Right lobe of liver (tissue), 6 donors: Measurements from ENCODE around the gene EIF4G1. TPM values are rescaled to one million over a fixed set of nuclear protein-coding genes. Genes with fewer than 3 reads are reported as not detected.

Experiments
- ATAC-seq, 4 donors: fragments of 200-7000 bp; cut with Tn5 transposase; one replicate each; pipeline ENCODE4 v1.9.1; 2020; ENCODE audit warnings: mild to moderate bottlenecking in 4 of 4, moderate library complexity in 4 of 4
- DNase-seq, 3 donors: peaks; one replicate each; pipeline ENCODE4 v3.0.0-alpha.2; 2020
- H3K27ac ChIP-seq, 3 donors: fragments of 200-600 bp; one replicate each; pipeline ENCODE4 v1.8.0; 2022
- H3K27me3 ChIP-seq, 2 donors: fragments of 200-600 bp; one replicate each; pipeline ENCODE4 v1.8.0; 2022
- H3K36me3 ChIP-seq, 4 donors: fragments of 200-600 bp; sonication (generic) in 1 of 4; one replicate each; pipeline versions ENCODE4 v1.5.1 to v1.8.0; 2017 to 2022; ENCODE audit warnings: control low read depth in 1 of 4
- H3K4me1 ChIP-seq, 4 donors: fragments of 200-600 bp; sonication (generic) in 1 of 4; one replicate each; pipeline versions ENCODE4 v1.5.1 to v1.8.0; 2017 to 2022; ENCODE audit warnings: control low read depth in 1 of 4
- H3K4me3 ChIP-seq, 3 donors: fragments of 200-600 bp; one replicate each; pipeline ENCODE4 v1.8.0; 2022
- H3K9me3 ChIP-seq, 4 donors: fragments of 200-600 bp; sonication (generic) in 1 of 4; one replicate each; pipeline versions ENCODE4 v1.5.1 to v1.8.0; 2017 to 2022; ENCODE audit warnings: control low read depth in 1 of 4
- POLR2A ChIP-seq: fragments of 450-650 bp; IDR thresholded peaks from one replicate; pipeline ENCODE4 v1.6.1; 2017; ENCODE audit warnings: antibody characterized with exemption, mild to moderate bottlenecking
- WGBS: methylation state at CpG from one replicate; pipeline ENCODE4 v1.1.6; 2018; ENCODE audit warnings: low coverage, low lambda C conversion rate; ENCODE audit not compliant: insufficient coverage; ENCODE audit errors: missing lambda C conversion rate; 5-methylcytosine and 5-hydroxymethylcytosine counted together
- intact Hi-C, 2 donors: fragments of 100-400 bp; cut with DNase I; formaldehyde crosslinking; loops; one replicate each; pipeline versions ENCODE4 v1.11.2 to v1.14.1; 2022
- total RNA-seq, 6 experiments: library from RNA; depleted of rRNA in 2 of 6; stranded (reverse); fragments of >200 nt in 2 of 6; fragmentation: NEBNext Ultra II Directional in 3 of 6; extraction: Animal tissue kit (Norgen Biotek cat#: 25700) in 3 of 6; gene quantifications; one replicate each; pipeline versions ENCODE4 v1.1.0 to v1.2.4, GENCODE V29; 2016 to 2023
- TF ChIP-seq, protein P1 (sequence below), 4 donors: fragments of 200-600 bp in 3 of 4; fragments of 450-650 bp in 1 of 4; IDR thresholded peaks; one replicate each; pipeline versions ENCODE4 v1.5.1 to v1.8.0; 2016 to 2022; ENCODE audit warnings: antibody characterized with exemption in 4 of 4, mild to moderate bottlenecking in 2 of 4
- donor health status: DM: no; HTN: yes; CAD: no.
- donor health status: DM: no; HTN: no; CAD: no.
- donor health status: DM: no; HTN: no; CAD: no.
- donor health status: DM: no; HTN: yes; CAD: no.
- donor health status: DM: no; HTN: yes; CAD: no.

The EIF4G1 gene
- total RNA-seq, 6 experiments from 2014 or later: 262 to 368 (median 291) TPM

DNA sequence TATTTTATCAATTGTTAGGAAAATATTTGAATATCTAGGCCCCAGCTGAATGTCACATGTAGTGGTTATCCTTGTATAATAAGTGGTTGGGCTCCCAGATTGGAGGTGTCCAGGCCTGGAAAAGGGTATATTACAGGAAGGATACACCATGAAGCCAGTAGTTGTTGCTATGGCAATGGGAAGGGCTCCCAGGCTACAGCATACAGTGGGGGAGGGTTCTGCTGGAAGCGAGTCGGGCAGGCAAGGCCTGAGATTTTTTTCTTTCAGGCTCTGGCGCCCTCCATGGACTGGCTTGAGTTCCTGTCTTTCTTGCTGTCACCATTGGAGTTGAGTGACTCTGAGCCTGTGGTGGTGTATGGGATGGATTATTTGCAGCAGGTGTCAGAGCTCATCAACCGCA is 29.7 kb upstream of the EIF4G1 start:
- TF ChIP-seq POLR2A: no peak
- TF ChIP-seq, protein P1, sequence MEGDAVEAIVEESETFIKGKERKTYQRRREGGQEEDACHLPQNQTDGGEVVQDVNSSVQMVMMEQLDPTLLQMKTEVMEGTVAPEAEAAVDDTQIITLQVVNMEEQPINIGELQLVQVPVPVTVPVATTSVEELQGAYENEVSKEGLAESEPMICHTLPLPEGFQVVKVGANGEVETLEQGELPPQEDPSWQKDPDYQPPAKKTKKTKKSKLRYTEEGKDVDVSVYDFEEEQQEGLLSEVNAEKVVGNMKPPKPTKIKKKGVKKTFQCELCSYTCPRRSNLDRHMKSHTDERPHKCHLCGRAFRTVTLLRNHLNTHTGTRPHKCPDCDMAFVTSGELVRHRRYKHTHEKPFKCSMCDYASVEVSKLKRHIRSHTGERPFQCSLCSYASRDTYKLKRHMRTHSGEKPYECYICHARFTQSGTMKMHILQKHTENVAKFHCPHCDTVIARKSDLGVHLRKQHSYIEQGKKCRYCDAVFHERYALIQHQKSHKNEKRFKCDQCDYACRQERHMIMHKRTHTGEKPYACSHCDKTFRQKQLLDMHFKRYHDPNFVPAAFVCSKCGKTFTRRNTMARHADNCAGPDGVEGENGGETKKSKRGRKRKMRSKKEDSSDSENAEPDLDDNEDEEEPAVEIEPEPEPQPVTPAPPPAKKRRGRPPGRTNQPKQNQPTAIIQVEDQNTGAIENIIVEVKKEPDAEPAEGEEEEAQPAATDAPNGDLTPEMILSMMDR (IDR thresholded peaks at IDR 0.05): peak; percentile 27 to 38 (median 32)
- Histone ChIP-seq H3K27ac (no peak overlapping the region), H3K9me3 (no peaks in the 10 kb centered on the region), H3K27me3 (no peaks in the 10 kb centered on the region), H3K4me1 (no peaks in the 10 kb centered on the region), H3K36me3 (no peaks in the 10 kb centered on the region), H3K4me3 (no peak overlapping the region)
- WGBS: 20% methylated on average over 1 of the region's 4 CpGs
- intact Hi-C loops: loop anchor here in 1 of 2 donors (10.0 kb wide), 1 partner anchor 390 kb away; no protein-coding TSS in a partner anchor
- ATAC-seq (peak; percentile 80 to 95 (median 86)), DNase-seq (peak in 2 of 3 donors; percentile 55 to 64)

DNA sequence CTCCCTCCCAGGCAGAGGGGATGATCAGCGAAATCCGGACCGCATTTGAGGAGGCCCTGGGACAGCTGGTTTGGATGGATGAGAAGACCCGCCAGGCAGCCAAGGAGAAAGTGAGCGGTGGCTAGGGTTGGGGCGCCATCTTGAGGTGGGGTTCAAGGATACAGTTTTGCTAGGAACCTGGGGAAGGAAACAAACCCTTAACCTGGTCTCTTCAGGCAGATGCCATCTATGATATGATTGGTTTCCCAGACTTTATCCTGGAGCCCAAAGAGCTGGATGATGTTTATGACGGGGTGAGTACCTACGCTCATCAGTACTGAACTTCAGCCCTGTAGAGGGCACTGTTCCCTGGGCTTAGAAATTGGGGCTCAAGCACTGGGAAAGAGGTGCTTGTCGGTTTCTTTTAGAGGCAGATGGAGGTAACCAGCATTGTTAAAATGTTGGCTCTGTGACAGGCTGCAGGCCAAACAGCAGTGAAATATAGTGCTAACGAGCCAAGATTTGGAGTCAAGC is 24.9 kb upstream of the EIF4G1 start:
- DNase-seq: peak in 2 of 3 donors; percentile 38 to 66
- peak; percentile 73 to 80 (median 76) for ATAC-seq
- Histone ChIP-seq H3K4me3 (no peak overlapping the region), H3K4me1 (no peaks in the 10 kb centered on the region), H3K27ac (no peak overlapping the region), H3K9me3 (no peaks in the 10 kb centered on the region), H3K27me3 (no peaks in the 10 kb centered on the region), H3K36me3 (no peaks in the 10 kb centered on the region)
- 3% methylated on average over 10 of the region's 10 CpGs for WGBS
- TF ChIP-seq, protein P1 (IDR thresholded peaks at IDR 0.05): peak; percentile 50 to 64 (median 54)
- TF ChIP-seq POLR2A: no peak
- intact Hi-C loops: loop anchor here in 1 of 2 donors (10.0 kb wide), 1 partner anchor 395 kb away; no protein-coding TSS in a partner anchor

DNA sequence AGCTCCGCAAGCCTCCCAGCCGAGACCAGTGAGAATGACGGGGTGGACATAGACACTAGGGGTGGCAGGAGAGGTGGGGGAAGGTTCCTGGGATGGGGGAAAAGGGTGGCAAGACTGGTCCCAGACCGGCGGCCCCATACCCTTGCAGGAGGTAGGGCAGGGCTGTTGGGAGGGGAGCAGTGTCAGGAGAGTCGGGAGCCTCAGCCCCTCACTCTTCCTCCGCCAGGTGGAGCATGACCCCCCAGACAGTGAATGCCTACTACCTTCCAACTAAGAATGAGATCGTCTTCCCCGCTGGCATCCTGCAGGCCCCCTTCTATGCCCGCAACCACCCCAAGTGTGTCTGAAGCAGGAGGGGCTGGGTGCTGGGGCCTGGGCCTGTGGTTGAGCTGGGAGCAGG is 24.1 kb upstream of the EIF4G1 start:
- TF ChIP-seq, protein P1 (IDR thresholded peaks at IDR 0.05): no peak
- no peak for TF ChIP-seq POLR2A
- WGBS: 50% methylated on average over 2 of the region's 10 CpGs
- no peak for DNase-seq
- Histone ChIP-seq H3K4me1 (no peaks in the 10 kb centered on the region), H3K4me3 (no peak overlapping the region), H3K27ac (no peak overlapping the region), H3K36me3 (no peaks in the 10 kb centered on the region), H3K9me3 (no peaks in the 10 kb centered on the region), H3K27me3 (no peaks in the 10 kb centered on the region)
- intact Hi-C loops: loop anchor here in 1 of 2 donors (10.0 kb wide), 1 partner anchor 396 kb away; no protein-coding TSS in a partner anchor
- no peak for ATAC-seq

DNA sequence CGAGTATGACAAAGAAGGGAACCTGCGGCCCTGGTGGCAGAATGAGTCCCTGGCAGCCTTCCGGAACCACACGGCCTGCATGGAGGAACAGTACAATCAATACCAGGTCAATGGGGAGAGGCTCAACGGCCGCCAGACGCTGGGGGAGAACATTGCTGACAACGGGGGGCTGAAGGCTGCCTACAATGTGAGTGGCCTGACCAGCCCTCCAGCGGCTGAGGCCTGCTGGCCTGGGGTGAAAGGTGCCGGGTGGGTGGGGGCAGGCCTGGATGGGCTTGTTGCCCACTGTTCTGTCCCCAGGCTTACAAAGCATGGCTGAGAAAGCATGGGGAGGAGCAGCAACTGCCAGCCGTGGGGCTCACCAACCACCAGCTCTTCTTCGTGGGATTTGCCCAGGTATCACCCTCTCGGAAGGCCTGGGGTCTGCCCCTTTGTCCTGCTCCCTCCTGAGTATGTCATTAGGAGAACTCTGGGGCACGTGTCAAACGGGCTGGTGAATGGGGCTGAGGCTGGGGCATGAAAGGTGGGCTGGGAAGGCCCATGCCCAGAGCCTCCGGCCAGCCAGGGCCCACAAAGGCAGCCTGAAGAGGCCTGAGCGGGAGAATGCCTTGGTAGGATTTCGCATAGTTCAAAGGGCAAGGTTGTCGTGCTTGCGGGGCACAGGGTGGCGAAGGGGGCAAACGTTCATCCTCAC is 23.2 kb upstream of the EIF4G1 start:
- WGBS: 63% methylated on average over 12 of the region's 22 CpGs
- no peaks in the 10 kb centered on the region for H3K36me3 ChIP-seq
- no peak overlapping the region for H3K4me3 ChIP-seq
- ATAC-seq (no peak), DNase-seq (no peak)
- no peaks in the 10 kb centered on the region for H3K4me1 ChIP-seq
- H3K9me3 ChIP-seq: no peaks in the 10 kb centered on the region
- H3K27me3 ChIP-seq: no peaks in the 10 kb centered on the region
- H3K27ac ChIP-seq: no peak overlapping the region
- TF ChIP-seq, protein P1 (IDR thresholded peaks at IDR 0.05): no peak
- no peak for TF ChIP-seq POLR2A
- intact Hi-C loops: loop anchor here in 1 of 2 donors (10.0 kb wide), 1 partner anchor 396 kb away; no protein-coding TSS in a partner anchor
